Breast epithelium (tissue), 4 donors: ENCODE data around the gene PLCH1. TPM values are rescaled to one million over a fixed set of nuclear protein-coding genes. Genes with fewer than 3 reads are reported as not detected.

Experiments used
- DNase-seq, 2 donors: peaks; one replicate each; pipeline ENCODE4 v3.0.0-alpha.2; 2019; ENCODE audit warnings: low spot score in 2 of 2
- H3K27ac ChIP-seq, 2 donors: fragments of 200-600 bp; sonication (generic) in 1 of 2; one replicate each; pipeline ENCODE4 v1.5.1; 2016 to 2019; ENCODE audit warnings: mild to moderate bottlenecking in 1 of 2
- H3K27me3 ChIP-seq, 2 donors: fragments of 200-600 bp; sonication (generic) in 1 of 2; one replicate each; pipeline versions ENCODE4 v1.5.1 to v1.6.0; 2017 to 2019; ENCODE audit warnings: control low read depth in 1 of 2, mild to moderate bottlenecking in 1 of 2
- H3K36me3 ChIP-seq: fragments of 200-600 bp; one replicate; pipeline ENCODE4 v1.5.1; 2019
- H3K4me1 ChIP-seq, 2 donors: fragments of 200-600 bp; sonication (generic); one replicate each; pipeline ENCODE4 v1.5.1; 2016 to 2019; ENCODE audit warnings: control low read depth in 1 of 2
- H3K4me3 ChIP-seq, 3 donors: fragments of 200-600 bp; sonication (generic); 1 replicate in 2 of 3; 2 replicates in 1 of 3; pipeline ENCODE4 v1.5.1; 2016 to 2019; ENCODE audit warnings: mild to moderate bottlenecking in 3 of 3, moderate library complexity in 2 of 3
- H3K9me3 ChIP-seq, 2 donors: fragments of 200-600 bp; sonication (generic) in 1 of 2; one replicate each; pipeline ENCODE4 v1.5.1; 2016 to 2019; ENCODE audit warnings: control low read depth in 1 of 2
- POLR2A ChIP-seq: fragments of 450-650 bp; IDR thresholded peaks from one replicate; pipeline ENCODE4 v1.6.1; 2016; ENCODE audit warnings: antibody characterized with exemption, mild to moderate bottlenecking, moderate library complexity
- POLR2AphosphoS5 ChIP-seq, 3 donors: sonication (generic); formaldehyde crosslinking; IDR thresholded peaks; one replicate each; pipeline ENCODE4 v1.6.1; 2017; ENCODE audit warnings: antibody characterized with exemption in 3 of 3
- intact Hi-C: fragments of 100-400 bp; cut with DNase I; formaldehyde crosslinking; loops from one replicate; pipeline ENCODE4 v1.15.1; 2023; ENCODE audit warnings: low total_unique reads
- total RNA-seq, 3 donors: library from RNA; depleted of rRNA; stranded (reverse); fragments of >200 nt; gene quantifications; one replicate each; pipeline ENCODE4 v1.1.0, GENCODE V29; 2016
- TF ChIP-seq, protein P1 (sequence below), 3 donors: fragments of 450-650 bp; IDR thresholded peaks; one replicate each; pipeline ENCODE4 v1.5.1; 2016 to 2017; ENCODE audit warnings: antibody characterized with exemption in 3 of 3, mild to moderate bottlenecking in 3 of 3, moderate library complexity in 3 of 3

The PLCH1 gene
- total RNA-seq, 3 donors from 2014 or later = 2.0 to 3.4 TPM; not detected in 1

DNA sequence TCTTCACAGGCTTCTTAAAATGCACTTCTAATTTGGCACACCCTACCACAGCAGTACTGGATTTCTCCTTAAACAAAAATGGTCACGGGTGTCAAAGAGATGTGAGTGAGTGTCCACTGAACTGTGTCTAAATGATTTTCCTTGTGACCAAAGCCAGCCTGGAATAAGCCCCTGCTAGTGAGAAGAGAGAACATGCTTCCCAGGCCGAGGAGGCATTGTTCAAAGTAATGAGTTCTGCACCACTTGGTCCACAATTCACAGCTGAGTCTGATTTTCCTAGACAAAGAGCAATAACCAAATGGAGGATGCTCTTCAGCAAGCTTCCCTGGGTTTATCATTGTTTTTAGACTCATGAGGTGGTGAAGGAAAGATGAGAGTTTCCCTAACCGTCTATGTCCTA is 3.8 kb downstream of the PLCH1 start:
- intact Hi-C loops = no loop called here
- Histone ChIP-seq H3K9me3 (no peaks in the 10 kb centered on the region), H3K36me3 (no peaks in the 10 kb centered on the region), H3K4me1 (no peaks in the 10 kb centered on the region), H3K27me3 (no peaks in the 10 kb centered on the region), H3K27ac (no peak overlapping the region), H3K4me3 (no peak overlapping the region)
- no peak for DNase-seq
- TF ChIP-seq, protein P1, sequence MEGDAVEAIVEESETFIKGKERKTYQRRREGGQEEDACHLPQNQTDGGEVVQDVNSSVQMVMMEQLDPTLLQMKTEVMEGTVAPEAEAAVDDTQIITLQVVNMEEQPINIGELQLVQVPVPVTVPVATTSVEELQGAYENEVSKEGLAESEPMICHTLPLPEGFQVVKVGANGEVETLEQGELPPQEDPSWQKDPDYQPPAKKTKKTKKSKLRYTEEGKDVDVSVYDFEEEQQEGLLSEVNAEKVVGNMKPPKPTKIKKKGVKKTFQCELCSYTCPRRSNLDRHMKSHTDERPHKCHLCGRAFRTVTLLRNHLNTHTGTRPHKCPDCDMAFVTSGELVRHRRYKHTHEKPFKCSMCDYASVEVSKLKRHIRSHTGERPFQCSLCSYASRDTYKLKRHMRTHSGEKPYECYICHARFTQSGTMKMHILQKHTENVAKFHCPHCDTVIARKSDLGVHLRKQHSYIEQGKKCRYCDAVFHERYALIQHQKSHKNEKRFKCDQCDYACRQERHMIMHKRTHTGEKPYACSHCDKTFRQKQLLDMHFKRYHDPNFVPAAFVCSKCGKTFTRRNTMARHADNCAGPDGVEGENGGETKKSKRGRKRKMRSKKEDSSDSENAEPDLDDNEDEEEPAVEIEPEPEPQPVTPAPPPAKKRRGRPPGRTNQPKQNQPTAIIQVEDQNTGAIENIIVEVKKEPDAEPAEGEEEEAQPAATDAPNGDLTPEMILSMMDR (IDR thresholded peaks at IDR 0.05) = no peak
- no peak for TF ChIP-seq POLR2A
- TF ChIP-seq POLR2AphosphoS5 (IDR thresholded peaks at IDR 0.05) = no peak

- intact Hi-C loops = no loop called here
- Histone ChIP-seq H3K4me3 (no peak overlapping the region), H3K4me1 (no peaks in the 10 kb centered on the region), H3K27ac (no peak overlapping the region), H3K27me3 (no peaks in the 10 kb centered on the region), H3K36me3 (no peaks in the 10 kb centered on the region), H3K9me3 (no peaks in the 10 kb centered on the region)
- no peak for DNase-seq
- TF ChIP-seq, protein P1 (IDR thresholded peaks at IDR 0.05) = no peak
- TF ChIP-seq POLR2AphosphoS5 (IDR thresholded peaks at IDR 0.05) = no peak
- TF ChIP-seq POLR2A = no peak
Measured at GRCh38 chr3:155739154-155739553, 5.7 kb downstream of the PLCH1 start.

DNA sequence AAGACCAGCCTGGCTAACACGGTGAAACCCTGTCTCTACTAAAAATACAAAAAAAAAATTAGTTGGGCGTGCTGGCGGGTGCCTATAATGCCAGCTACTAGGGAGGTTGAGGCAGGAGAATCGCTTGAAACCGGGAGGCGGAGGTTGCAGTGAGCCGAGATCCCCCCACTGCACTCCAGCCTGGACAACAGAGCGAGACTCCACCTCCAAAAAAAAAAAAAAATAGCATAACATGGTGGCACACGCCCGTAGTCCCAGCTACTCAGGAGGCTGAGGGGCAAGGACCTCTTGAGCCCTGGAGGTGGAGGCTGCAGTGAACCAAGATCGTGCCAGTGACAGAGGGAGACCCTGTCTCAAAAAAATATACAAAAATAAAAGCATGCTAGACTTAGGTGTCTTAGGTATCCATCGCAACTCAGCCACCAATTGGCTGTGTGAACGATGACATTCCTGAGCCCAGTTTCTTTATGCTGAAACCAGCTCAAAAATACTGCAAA is 6.2 kb downstream of the PLCH1 start:
- intact Hi-C loops = no loop called here
- H3K27me3 ChIP-seq = no peaks in the 10 kb centered on the region
- peak overlapping the region; percentile 20 to 52 for H3K27ac ChIP-seq
- TF ChIP-seq POLR2AphosphoS5 (IDR thresholded peaks at IDR 0.05) (no peak), POLR2A (no peak)
- TF ChIP-seq, protein P1 (IDR thresholded peaks at IDR 0.05) = no peak
- H3K4me3 ChIP-seq = no peak overlapping the region
- no peaks in the 10 kb centered on the region for H3K4me1 ChIP-seq
- no peaks in the 10 kb centered on the region for H3K9me3 ChIP-seq
- no peaks in the 10 kb centered on the region for H3K36me3 ChIP-seq
- DNase-seq = no peak

DNA sequence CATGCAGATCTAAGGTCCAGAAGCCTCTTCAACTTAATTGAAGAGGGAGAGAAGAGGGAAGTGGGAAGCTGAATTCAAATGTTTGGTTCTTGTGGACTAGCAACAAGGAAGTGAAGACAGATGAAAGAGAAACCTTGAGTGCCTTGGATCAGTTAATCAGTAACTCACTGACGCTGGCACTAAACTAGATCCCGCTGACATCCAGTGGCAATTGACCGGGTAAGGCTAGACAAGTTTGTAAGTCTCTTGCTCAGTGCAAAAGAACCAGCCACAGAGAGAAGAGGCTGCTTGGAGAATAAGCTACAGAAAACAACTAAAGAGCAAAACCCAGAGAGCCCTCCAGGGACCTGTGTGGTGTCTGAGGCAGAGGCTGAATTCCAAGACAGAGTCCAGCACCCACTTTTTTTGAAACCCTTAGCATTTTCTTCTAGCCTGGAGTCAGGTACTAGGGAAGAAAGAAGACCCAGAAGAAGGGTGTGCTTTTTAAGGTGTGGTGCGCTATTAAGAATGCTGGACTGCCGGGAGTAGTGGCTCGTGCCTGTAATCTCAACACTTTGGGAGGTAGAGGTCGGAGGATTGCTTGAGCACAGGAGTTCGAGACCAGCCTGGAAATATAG is 6.9 kb downstream of the PLCH1 start:
- H3K27ac ChIP-seq = peak overlapping the region; percentile 20 to 52
- no peaks in the 10 kb centered on the region for H3K4me1 ChIP-seq
- H3K27me3 ChIP-seq = no peaks in the 10 kb centered on the region
- TF ChIP-seq POLR2AphosphoS5 (IDR thresholded peaks at IDR 0.05) (no peak), POLR2A (no peak)
- TF ChIP-seq, protein P1 (IDR thresholded peaks at IDR 0.05) = no peak
- DNase-seq = no peak
- intact Hi-C loops = loop anchor here (1.0 kb wide), 1 partner anchor 25 kb away; no protein-coding TSS in a partner anchor
- no peaks in the 10 kb centered on the region for H3K36me3 ChIP-seq
- H3K4me3 ChIP-seq = no peak overlapping the region
- no peaks in the 10 kb centered on the region for H3K9me3 ChIP-seq

- no peaks in the 10 kb centered on the region for H3K27me3 ChIP-seq
- H3K9me3 ChIP-seq = no peaks in the 10 kb centered on the region
- no peak overlapping the region for H3K4me3 ChIP-seq
- intact Hi-C loops = no loop called here
- no peaks in the 10 kb centered on the region for H3K36me3 ChIP-seq
- no peak overlapping the region for H3K27ac ChIP-seq
- TF ChIP-seq POLR2A (no peak), POLR2AphosphoS5 (IDR thresholded peaks at IDR 0.05) (no peak)
- TF ChIP-seq, protein P1 (IDR thresholded peaks at IDR 0.05) = no peak
- no peaks in the 10 kb centered on the region for H3K4me1 ChIP-seq
- DNase-seq = no peak
Measured at GRCh38 chr3:155736381-155736780, 8.5 kb downstream of the PLCH1 start.
